Stimulated activated CD8-positive, alpha-beta memory T cell treated with anti-CD3 and anti-CD28 coated beads, Interleukin-12 subunit alpha, Interleukin-12 subunit beta, amount 100 ng/mL, for 24 hours (primary cell): ENCODE results near the gene KCNJ12.
"Not testable (repeated sequence)": the region's sequence is repeated elsewhere in the genome, so short reads cannot be mapped to it uniquely, and the experiment has no call there.

Experiments used
- DNase-seq: peaks from one replicate; pipeline ENCODE4 v3.0.0-alpha.2; 2020; ENCODE audit errors: extremely low read depth

Gene KCNJ12

GRCh38 chr17:21376081-21376758 is at the start of gene KCNJ12:
TSS of gene KCNJ12 (plus strand) at chr17:21376357. CDS start at chr17:21415343, 38,986 bp downstream.
- DNase-seq: no peak

GRCh38 chr17:21327921-21328320 is 48.2 kb upstream of the KCNJ12 start:
- DNase-seq: not testable (repeated sequence)

- DNase-seq: not testable (repeated sequence)
Measured at GRCh38 chr17:21328778-21329177, 47.4 kb upstream of the KCNJ12 start.

GRCh38 chr17:21330436-21331160 is 45.6 kb upstream of the KCNJ12 start:
- DNase-seq: no peak

- not testable (repeated sequence) for DNase-seq
Measured at GRCh38 chr17:21336541-21337294, 39.4 kb upstream of the KCNJ12 start.

GRCh38 chr17:21337981-21338625 is 38.1 kb upstream of the KCNJ12 start:
- not testable (repeated sequence) for DNase-seq

- DNase-seq: no peak
Measured at GRCh38 chr17:21339011-21339410, 37.1 kb upstream of the KCNJ12 start.

- DNase-seq: not testable (repeated sequence)
Measured at GRCh38 chr17:21339571-21339970, 36.6 kb upstream of the KCNJ12 start.

GRCh38 chr17:21340407-21340806 is 35.8 kb upstream of the KCNJ12 start:
- not testable (repeated sequence) for DNase-seq

GRCh38 chr17:21341279-21341678 is 34.9 kb upstream of the KCNJ12 start:
- DNase-seq: not testable (repeated sequence)

- DNase-seq: not testable (repeated sequence)
Measured at GRCh38 chr17:21341925-21342540, 34.1 kb upstream of the KCNJ12 start.

- not testable (repeated sequence) for DNase-seq
Measured at GRCh38 chr17:21343061-21343949, 32.9 kb upstream of the KCNJ12 start.

GRCh38 chr17:21344801-21345200 is 31.4 kb upstream of the KCNJ12 start:
- not testable (repeated sequence) for DNase-seq

- DNase-seq: no peak
Measured at GRCh38 chr17:21345236-21345635, 30.9 kb upstream of the KCNJ12 start.

- not testable (repeated sequence) for DNase-seq
Measured at GRCh38 chr17:21346107-21346506, 30.1 kb upstream of the KCNJ12 start.

- DNase-seq: not testable (repeated sequence)
Measured at GRCh38 chr17:21346651-21347250, 29.4 kb upstream of the KCNJ12 start.

- not testable (repeated sequence) for DNase-seq
Measured at GRCh38 chr17:21347660-21348059, 28.5 kb upstream of the KCNJ12 start.

- not testable (repeated sequence) for DNase-seq
Measured at GRCh38 chr17:21348081-21348925, 27.9 kb upstream of the KCNJ12 start.

- DNase-seq: not testable (repeated sequence)
Measured at GRCh38 chr17:21348926-21349261, 27.3 kb upstream of the KCNJ12 start.
